A673 (cell line): ENCODE measurements around the gene ITGB3.

Experiments
- CTCF ChIP-seq: fragments of 300-800, 200-600 bp; sonication (generic); conservative IDR thresholded peaks from 2 replicates; pipeline ENCODE4 v1.5.1; 2017; ENCODE audit warnings: low read depth, mild to moderate bottlenecking, antibody characterized with exemption, low read length, moderate library complexity, mixed read lengths
- EZH2 ChIP-seq: fragments of 200-600 bp; sonication (generic); IDR thresholded peaks from 2 replicates; pipeline ENCODE4 v1.6.1; 2017; ENCODE audit warnings: borderline replicate concordance, low read depth, mild to moderate bottlenecking, mixed read lengths, antibody characterized with exemption, low read length; ENCODE audit not compliant: poor library complexity, severe bottlenecking

DNA sequence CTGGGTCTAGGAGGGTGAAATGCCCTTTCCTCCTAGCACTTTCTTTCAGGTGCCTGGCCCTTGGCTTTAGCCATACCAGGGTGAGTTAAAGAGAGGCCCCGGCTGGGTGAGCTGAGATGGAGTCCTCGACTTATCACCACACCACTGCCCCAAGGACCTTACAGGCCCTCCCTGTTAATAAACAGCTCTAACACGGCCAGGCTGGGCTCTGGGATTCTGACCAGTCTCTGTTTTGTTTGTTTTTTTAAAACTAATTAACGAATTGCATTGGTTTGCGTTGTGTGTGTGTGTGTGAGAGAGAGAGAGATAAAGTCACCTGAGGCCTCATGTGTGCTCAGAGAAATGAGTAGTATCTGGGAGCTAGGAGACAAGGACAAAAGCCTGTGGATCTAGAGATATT, 30.2 kb upstream of the ITGB3 start:
- TF ChIP-seq EZH2 = no peak
- TF ChIP-seq CTCF = no peak
